Endothelial cell (in vitro differentiated cells): Measurements from ENCODE around the gene POP7. TPM values are rescaled to one million over a fixed set of nuclear protein-coding genes. Genes with fewer than 3 reads are reported as not detected.

Experiments
- DNase-seq: peaks from one replicate; pipeline ENCODE4 v3.0.0; 2021; ENCODE audit warnings: low spot score
- H3K27ac Mint-ChIP-seq: one replicate; pipeline ENCODE4 v1.8.0; 2021; ENCODE audit warnings: mixed read lengths, inconsistent platforms; ENCODE audit not compliant: unreplicated experiment
- H3K27me3 Mint-ChIP-seq: one replicate; pipeline ENCODE4 v1.8.0; 2021; ENCODE audit warnings: mild to moderate bottlenecking, moderate library complexity, mixed read lengths, inconsistent platforms; ENCODE audit not compliant: unreplicated experiment
- H3K36me3 Mint-ChIP-seq: one replicate; pipeline ENCODE4 v1.8.0; 2021; ENCODE audit warnings: mild to moderate bottlenecking, low read depth, mixed read lengths, inconsistent platforms; ENCODE audit not compliant: unreplicated experiment
- H3K4me1 Mint-ChIP-seq: one replicate; pipeline ENCODE4 v1.8.0; 2021; ENCODE audit warnings: mild to moderate bottlenecking, mixed read lengths, inconsistent platforms; ENCODE audit not compliant: unreplicated experiment
- H3K4me3 Mint-ChIP-seq: one replicate; pipeline ENCODE4 v1.8.0; 2021; ENCODE audit warnings: mild to moderate bottlenecking, mixed read lengths, inconsistent platforms; ENCODE audit not compliant: unreplicated experiment
- H3K9me3 Mint-ChIP-seq: one replicate; pipeline ENCODE4 v1.8.0; 2021; ENCODE audit warnings: mixed read lengths, inconsistent platforms; ENCODE audit not compliant: unreplicated experiment
- CTCF ChIP-seq: fragments of 200-600 bp; sonication (generic); IDR thresholded peaks from one replicate; pipeline ENCODE4 v1.5.0; 2021; ENCODE audit warnings: antibody characterized with exemption; ENCODE audit not compliant: unreplicated experiment
- total RNA-seq: library from RNA; stranded (reverse); fragmentation: NEBNext Ultra II Directional; extraction: Animal tissue kit (Norgen Biotek cat#: 25700); gene quantifications from one replicate; pipeline ENCODE4 v1.2.1, GENCODE V29; 2021; ENCODE audit not compliant: unreplicated experiment

POP7 gene
- total RNA-seq, 1 donor from 2014 or later: 30.6 TPM

DNA sequence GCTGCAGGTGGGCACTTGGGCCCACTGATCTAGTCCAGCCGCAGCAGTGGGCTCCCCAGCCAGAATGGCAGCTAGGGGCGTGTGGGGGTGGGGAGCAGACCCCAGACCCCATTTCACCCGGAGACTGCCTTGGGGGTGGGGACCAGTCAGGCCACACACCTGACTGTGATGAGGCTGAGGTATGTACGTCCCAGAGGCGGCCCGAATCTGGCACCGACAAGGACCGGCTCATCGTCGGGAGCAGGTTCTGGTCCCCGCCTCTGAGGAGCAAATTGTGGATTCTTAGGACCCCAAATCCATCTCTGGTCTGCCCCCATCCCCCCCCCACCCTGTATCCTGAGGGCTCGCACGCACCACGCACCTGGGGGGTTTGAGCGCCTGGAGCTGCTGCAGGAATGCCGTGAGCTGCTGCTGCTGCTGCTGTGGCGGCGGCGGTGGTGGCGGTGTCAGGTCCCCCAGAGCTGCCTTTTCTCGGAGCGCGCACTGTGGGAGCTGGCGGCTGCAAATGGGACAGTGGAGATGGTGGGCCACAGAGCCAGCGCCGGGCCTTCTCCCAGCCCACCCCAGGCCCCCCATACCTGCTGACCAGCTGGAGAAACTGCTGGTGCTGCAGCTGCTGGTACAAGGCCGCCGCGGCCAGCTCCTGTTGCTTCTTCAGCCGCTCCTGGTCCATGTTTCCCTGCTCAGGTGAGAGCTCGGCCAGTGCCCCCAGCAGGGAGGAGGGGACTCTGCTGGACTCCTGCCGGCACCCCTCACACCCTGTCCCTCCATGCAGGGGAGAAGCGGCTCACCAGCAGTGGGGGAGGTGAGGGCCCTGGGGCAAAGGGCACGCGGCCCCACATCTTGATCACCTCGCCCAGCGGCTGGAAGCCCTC, 22.0 kb upstream of the POP7 start:
- Mint-ChIP-seq H3K27ac (no peak overlapping the region), H3K36me3 (peaks cover 18% of the 10 kb centered on the region), H3K9me3 (no peaks in the 10 kb centered on the region), H3K27me3 (peaks cover 10% of the 10 kb centered on the region), H3K4me3 (no peak overlapping the region), H3K4me1 (no peaks in the 10 kb centered on the region)
- TF ChIP-seq CTCF: no peak
- DNase-seq: no peak

GRCh38 chr7:100684534-100685042, 21.3 kb upstream of the POP7 start:
- no peak for DNase-seq
- TF ChIP-seq CTCF: no peak
- Mint-ChIP-seq H3K4me3 (no peak overlapping the region), H3K4me1 (no peaks in the 10 kb centered on the region), H3K27me3 (peaks cover 8% of the 10 kb centered on the region), H3K36me3 (peaks cover 21% of the 10 kb centered on the region), H3K27ac (no peak overlapping the region), H3K9me3 (no peaks in the 10 kb centered on the region)

DNA sequence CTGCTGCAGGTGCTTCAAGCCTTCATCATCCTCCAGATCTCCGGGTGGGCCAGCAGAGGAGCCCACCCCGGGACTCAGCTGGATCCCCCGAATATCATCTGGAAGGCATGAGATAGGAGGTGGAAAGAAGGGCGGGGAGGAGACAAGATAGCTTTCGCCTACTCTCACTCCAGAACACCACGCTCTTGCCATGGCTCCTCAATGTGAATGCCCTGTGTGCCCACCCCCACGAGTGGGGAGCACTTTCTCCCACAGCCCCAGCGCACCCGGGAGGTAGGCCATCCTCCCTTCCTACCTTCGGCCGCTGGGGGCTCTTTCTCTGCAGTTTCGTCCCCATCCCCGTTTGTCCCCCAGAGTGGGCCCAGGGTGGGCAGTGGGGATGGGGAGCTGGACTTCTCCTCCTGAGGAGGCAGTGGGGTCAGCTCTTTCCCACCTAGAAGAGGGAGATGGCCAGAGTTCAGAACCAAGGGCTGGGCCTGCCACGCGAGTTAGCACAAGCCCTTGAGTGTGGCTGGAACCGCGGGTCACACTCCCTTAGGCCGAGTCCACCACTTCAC, 20.8 kb upstream of the POP7 start:
- no peaks in the 10 kb centered on the region for H3K9me3 Mint-ChIP-seq
- no peak for DNase-seq
- H3K4me3 Mint-ChIP-seq: no peak overlapping the region
- no peaks in the 10 kb centered on the region for H3K4me1 Mint-ChIP-seq
- no peak overlapping the region for H3K27ac Mint-ChIP-seq
- TF ChIP-seq CTCF: no peak
- H3K36me3 Mint-ChIP-seq: peaks cover 19% of the 10 kb centered on the region
- peaks cover 6% of the 10 kb centered on the region for H3K27me3 Mint-ChIP-seq

- H3K27ac Mint-ChIP-seq: no peak overlapping the region
- peaks cover 15% of the 10 kb centered on the region for H3K36me3 Mint-ChIP-seq
Measured at GRCh38 chr7:100685631-100686145, 20.2 kb upstream of the POP7 start.

More at GRCh38 chr7:100685631-100686145, 20.2 kb upstream of the POP7 start:
- H3K9me3 Mint-ChIP-seq: no peaks in the 10 kb centered on the region
- TF ChIP-seq CTCF: no peak
- H3K4me1 Mint-ChIP-seq: no peaks in the 10 kb centered on the region
- no peak overlapping the region for H3K4me3 Mint-ChIP-seq
- peaks cover 6% of the 10 kb centered on the region for H3K27me3 Mint-ChIP-seq
- no peak for DNase-seq
